Vagina (tissue), 2 donors: Measurements from ENCODE around the gene SCNN1B. TPM values are rescaled to one million over a fixed set of nuclear protein-coding genes. Genes with fewer than 3 reads are reported as not detected.
A peak's percentile ranks its signal among the peaks of the same experiment; 100 is the strongest.

Experiments
- DNase-seq, 2 donors: peaks; one replicate each; pipeline ENCODE4 v3.0.0-alpha.2; 2017; ENCODE audit errors: extremely low spot score in 2 of 2
- H3K27ac ChIP-seq: fragments of 200-600 bp; sonication (generic); one replicate; pipeline ENCODE4 v1.5.1; 2019
- H3K27me3 ChIP-seq: fragments of 200-600 bp; sonication (generic); one replicate; pipeline ENCODE4 v1.5.1; 2019
- H3K36me3 ChIP-seq, 2 donors: fragments of 200-600 bp; sonication (generic); one replicate each; pipeline ENCODE4 v1.5.1; 2017 to 2019
- H3K4me1 ChIP-seq: fragments of 200-600 bp; sonication (generic); one replicate; pipeline ENCODE4 v1.5.1; 2019
- H3K4me3 ChIP-seq, 2 donors: fragments of 200-600 bp; sonication (generic); 1 replicate in 1 of 2; 2 replicates in 1 of 2; pipeline ENCODE4 v1.5.1; 2016 to 2019
- H3K9me3 ChIP-seq: fragments of 200-600 bp; sonication (generic); one replicate; pipeline ENCODE4 v1.5.1; 2019
- CTCF ChIP-seq, 3 experiments: fragments of 450-650 bp in 2 of 3; fragments of 200-600 bp in 1 of 3; sonication (generic) in 1 of 3; IDR thresholded peaks; one replicate each; pipeline ENCODE4 v1.5.1; 2017 to 2019; ENCODE audit warnings: antibody characterized with exemption in 3 of 3, mild to moderate bottlenecking in 2 of 3, moderate library complexity in 2 of 3
- POLR2A ChIP-seq, 2 donors: fragments of 450-650 bp; IDR thresholded peaks; one replicate each; pipeline ENCODE4 v1.6.1; 2017; ENCODE audit warnings: antibody characterized with exemption in 2 of 2, mild to moderate bottlenecking in 2 of 2, moderate library complexity in 2 of 2
- POLR2AphosphoS5 ChIP-seq, 2 donors: sonication (generic); formaldehyde crosslinking; IDR thresholded peaks; one replicate each; pipeline ENCODE4 v1.9.0; 2017; ENCODE audit warnings: antibody characterized with exemption in 2 of 2, mild to moderate bottlenecking in 2 of 2, low read depth in 1 of 2; ENCODE audit not compliant: insufficient read depth in 1 of 2
- intact Hi-C: fragments of 100-400 bp; cut with DNase I; formaldehyde crosslinking; loops from one replicate; pipeline ENCODE4 v1.15.1; 2023
- total RNA-seq: library from RNA; depleted of rRNA; stranded (reverse); fragments of >200 nt; gene quantifications from one replicate; pipeline ENCODE4 v1.2.3, GENCODE V29; 2016

The SCNN1B gene
- total RNA-seq, 1 donor from 2014 or later: 76.9 TPM

GRCh38 chr16:23310217-23310616, 8.1 kb downstream of the SCNN1B start:
- TF ChIP-seq POLR2AphosphoS5 (IDR thresholded peaks at IDR 0.05; ENCODE audit: insufficient read depth in 1 of 2, low read depth in 1 of 2) (no peak), POLR2A (IDR thresholded peaks at IDR 0.05) (no peak), CTCF (IDR thresholded peaks at IDR 0.05) (no peak)
- intact Hi-C loops: no loop called here

GRCh38 chr16:23310744-23311143, 8.6 kb downstream of the SCNN1B start:
- H3K9me3 ChIP-seq: no peaks in the 10 kb centered on the region
- intact Hi-C loops: no loop called here
- TF ChIP-seq POLR2AphosphoS5 (IDR thresholded peaks at IDR 0.05; ENCODE audit: insufficient read depth in 1 of 2, low read depth in 1 of 2): no peak
- no peak overlapping the region for H3K27ac ChIP-seq
- no peaks in the 10 kb centered on the region for H3K27me3 ChIP-seq
- H3K4me3 ChIP-seq: no peak overlapping the region
- DNase-seq: no peak
- no peaks in the 10 kb centered on the region for H3K36me3 ChIP-seq
- no peaks in the 10 kb centered on the region for H3K4me1 ChIP-seq

More at GRCh38 chr16:23310217-23310616, 8.1 kb downstream of the SCNN1B start:
- no peaks in the 10 kb centered on the region for H3K36me3 ChIP-seq
- no peaks in the 10 kb centered on the region for H3K9me3 ChIP-seq
- no peaks in the 10 kb centered on the region for H3K27me3 ChIP-seq
- H3K27ac ChIP-seq: no peak overlapping the region
- no peak for DNase-seq
- H3K4me3 ChIP-seq: no peak overlapping the region
- H3K4me1 ChIP-seq: no peaks in the 10 kb centered on the region

- no peaks in the 10 kb centered on the region for H3K27me3 ChIP-seq
- H3K9me3 ChIP-seq: no peaks in the 10 kb centered on the region
- no peaks in the 10 kb centered on the region for H3K36me3 ChIP-seq
- H3K27ac ChIP-seq: no peak overlapping the region
- DNase-seq: no peak
- TF ChIP-seq CTCF (IDR thresholded peaks at IDR 0.05) (no peak), POLR2AphosphoS5 (IDR thresholded peaks at IDR 0.05; ENCODE audit: insufficient read depth in 1 of 2, low read depth in 1 of 2) (no peak), POLR2A (IDR thresholded peaks at IDR 0.05) (no peak)
- intact Hi-C loops: no loop called here
- H3K4me1 ChIP-seq: peaks cover 7% of the 10 kb centered on the region
- no peak overlapping the region for H3K4me3 ChIP-seq
Observed at GRCh38 chr16:23316232-23316631, 14.1 kb downstream of the SCNN1B start.

- intact Hi-C loops: no loop called here
- DNase-seq: no peak
- Histone ChIP-seq H3K4me3 (no peak overlapping the region), H3K9me3 (no peaks in the 10 kb centered on the region), H3K27ac (no peak overlapping the region), H3K4me1 (peaks cover 7% of the 10 kb centered on the region), H3K36me3 (no peaks in the 10 kb centered on the region), H3K27me3 (no peaks in the 10 kb centered on the region)
- no peak for TF ChIP-seq CTCF (IDR thresholded peaks at IDR 0.05)
- TF ChIP-seq POLR2AphosphoS5 (IDR thresholded peaks at IDR 0.05; ENCODE audit: insufficient read depth in 1 of 2, low read depth in 1 of 2): peak in 1 of 2 donors; percentile 25
- no peak for TF ChIP-seq POLR2A (IDR thresholded peaks at IDR 0.05)
Observed at GRCh38 chr16:23316634-23317265, 14.6 kb downstream of the SCNN1B start.

- Histone ChIP-seq H3K27me3 (no peaks in the 10 kb centered on the region), H3K36me3 (no peaks in the 10 kb centered on the region), H3K4me1 (peaks cover 7% of the 10 kb centered on the region), H3K27ac (no peak overlapping the region), H3K4me3 (no peak overlapping the region), H3K9me3 (no peaks in the 10 kb centered on the region)
- DNase-seq: no peak
- no peak for TF ChIP-seq POLR2AphosphoS5 (IDR thresholded peaks at IDR 0.05; ENCODE audit: insufficient read depth in 1 of 2, low read depth in 1 of 2)
- intact Hi-C loops: no loop called here
Observed at GRCh38 chr16:23317266-23317661, 15.2 kb downstream of the SCNN1B start.

GRCh38 chr16:23317751-23318150, 15.6 kb downstream of the SCNN1B start:
- no peak for DNase-seq
- H3K9me3 ChIP-seq: no peaks in the 10 kb centered on the region
- TF ChIP-seq CTCF (IDR thresholded peaks at IDR 0.05): no peak
- TF ChIP-seq POLR2AphosphoS5 (IDR thresholded peaks at IDR 0.05; ENCODE audit: insufficient read depth in 1 of 2, low read depth in 1 of 2): no peak
- no peak for TF ChIP-seq POLR2A (IDR thresholded peaks at IDR 0.05)
- no peaks in the 10 kb centered on the region for H3K27me3 ChIP-seq
- no peak overlapping the region for H3K27ac ChIP-seq
- peaks cover 7% of the 10 kb centered on the region for H3K4me1 ChIP-seq
- H3K36me3 ChIP-seq: no peaks in the 10 kb centered on the region
- no peak overlapping the region for H3K4me3 ChIP-seq
- intact Hi-C loops: no loop called here
